HepG2 (cell line): ENCODE measurements around the gene ZFP36. TPM values are rescaled to one million over a fixed set of nuclear protein-coding genes. Genes with fewer than 3 reads are reported as not detected.

Source experiments
- ATAC-seq: fragments of 200-7000 bp; cut with Tn5 transposase; 3 replicates; pipeline ENCODE4 v1.9.1; 2020; ENCODE audit warnings: mild to moderate bottlenecking, moderate library complexity
- BruUV-seq: library from RNA; stranded (reverse); fragments of 400-500 nt; replicated peaks from 2 replicates; lab custom pipeline; 2021; lab: Mats Ljungman, UMichigan
- CTCF ChIA-PET: fragments of 300-600 bp; formaldehyde crosslinking; extraction: SDS; loops from one replicate; lab custom pipeline; 2021; ENCODE audit warnings: low total read pairs, inconsistent platforms, low intra/inter-chr PET ratio; lab: Yijun Ruan, JAX
- POLR2A ChIA-PET: fragments of 350-600 bp; sonication (Branson Sonifier 250); formaldehyde crosslinking; loops from one replicate; lab custom pipeline; 2020; ENCODE audit warnings: antibody characterized with exemption, inconsistent platforms; lab: Yijun Ruan, JAX
- DNase-seq: peaks from one replicate; pipeline ENCODE4 v3.0.0-alpha.2; 2015; ENCODE audit warnings: low spot score
- FAIRE-seq: peaks from 3 replicates; lab custom pipeline; 2011; peaks lifted over from hg19 to GRCh38; lab: Jason Lieb, UNC
- H2AFZ ChIP-seq: one replicate; pipeline ENCODE4 v1.6.1; 2011; ENCODE audit warnings: low read length, inconsistent platforms
- H3K27ac ChIP-seq: fragments of 300-600 bp; 3 replicates; pipeline ENCODE4 v1.8.0; 2011; ENCODE audit warnings: mixed run types, mild to moderate bottlenecking, mixed read lengths, low read length, inconsistent platforms; ENCODE audit not compliant: insufficient read depth; ENCODE audit errors: extremely low read length
- H3K27me3 ChIP-seq, 2 experiments: fragments of 200-600 bp in 1 of 2; 2 replicates in 1 of 2; 3 replicates in 1 of 2; pipeline versions ENCODE4 v1.6.0 to v1.8.0; 2011; ENCODE audit warnings: low read length in 2 of 2, mild to moderate bottlenecking in 2 of 2, moderate library complexity in 2 of 2, inconsistent platforms in 1 of 2; ENCODE audit not compliant: insufficient read depth in 2 of 2, control insufficient read depth in 1 of 2
- H3K36me3 ChIP-seq, 2 experiments: fragments of 200-600 bp in 1 of 2; replicated peaks in 1 of 2; 2 replicates in 1 of 2; 3 replicates in 1 of 2; pipeline versions ENCODE4 v1.5.1 to v1.8.0; 2011; ENCODE audit warnings: low read length in 2 of 2, inconsistent platforms in 1 of 2; ENCODE audit not compliant: insufficient read depth in 2 of 2, control insufficient read depth in 1 of 2
- H3K4me1 ChIP-seq: 2 replicates; pipeline ENCODE4 v1.5.1; 2012; ENCODE audit warnings: low read length, inconsistent platforms; ENCODE audit not compliant: insufficient read depth
- H3K4me2 ChIP-seq: 2 replicates; pipeline ENCODE4 v1.6.0; 2011; ENCODE audit warnings: low read depth, low read length, inconsistent platforms
- H3K4me3 ChIP-seq, 3 experiments: fragments of 200-600 bp in 1 of 3; sonication (generic), shearing (Covaris generic) in 1 of 3; replicated peaks in 1 of 3; 2 replicates each; pipeline ENCODE4 v1.5.1; 2011 to 2016; ENCODE audit warnings: low read length in 3 of 3, inconsistent platforms in 2 of 3, low read depth in 2 of 3, mild to moderate bottlenecking in 2 of 3, control low read depth in 1 of 3, mixed read lengths in 1 of 3; ENCODE audit not compliant: insufficient read depth in 1 of 3
- H3K79me2 ChIP-seq: one replicate; pipeline ENCODE4 v1.6.1; 2011; ENCODE audit warnings: low read length, inconsistent platforms; ENCODE audit not compliant: insufficient read depth
- H3K9ac ChIP-seq: 2 replicates; pipeline ENCODE4 v1.6.0; 2011; ENCODE audit warnings: mild to moderate bottlenecking, low read depth, low read length, inconsistent platforms; ENCODE audit not compliant: insufficient read depth
- H3K9me3 ChIP-seq: 2 replicates; pipeline ENCODE4 v1.5.1; 2012; ENCODE audit warnings: mild to moderate bottlenecking, low read length
- H4K20me1 ChIP-seq: 2 replicates; pipeline ENCODE4 v1.6.0; 2011; ENCODE audit warnings: inconsistent platforms, mild to moderate bottlenecking, low read length, moderate library complexity; ENCODE audit not compliant: insufficient read depth
- HNRNPUL1 ChIP-seq: fragments of 200-400 bp; formaldehyde crosslinking; IDR thresholded peaks from 2 replicates; pipeline ENCODE4 v1.6.1; 2017; ENCODE audit warnings: low read depth, mild to moderate bottlenecking, low read length, moderate library complexity
- IKZF4 ChIP-seq: sonication (generic); formaldehyde crosslinking; IDR thresholded peaks from 2 replicates; pipeline ENCODE4 v1.5.1; 2020; ENCODE audit warnings: borderline replicate concordance, mild to moderate bottlenecking, low read depth, missing genetic modification reagents; ENCODE audit errors: not compliant biosample characterization
- KLF15 ChIP-seq: sonication (generic); formaldehyde crosslinking; IDR thresholded peaks from 2 replicates; pipeline ENCODE4 v1.8.1; 2023; ENCODE audit warnings: borderline replicate concordance, mild to moderate bottlenecking, inconsistent platforms, missing genetic modification reagents, mixed read lengths
- TBL1XR1 ChIP-seq: fragments of 150-350 bp; IDR thresholded peaks from 2 replicates; pipeline ENCODE4 v1.6.1; 2014; ENCODE audit warnings: borderline replicate concordance, low read length; ENCODE audit not compliant: partially characterized antibody
- U2AF2 ChIP-seq: fragments of 200-400 bp; formaldehyde crosslinking; IDR thresholded peaks from 2 replicates; pipeline ENCODE4 v1.6.1; 2017; ENCODE audit warnings: low read depth, mild to moderate bottlenecking, low read length
- YY1 ChIP-seq: IDR thresholded peaks from 2 replicates; pipeline ENCODE4 v1.6.1; 2011; ENCODE audit warnings: low read length, low read depth, moderate library complexity, mild to moderate bottlenecking; ENCODE audit not compliant: insufficient read depth, insufficient replicate concordance
- ZNF207 ChIP-seq: fragments of 450-650 bp; IDR thresholded peaks from 2 replicates; pipeline ENCODE4 v1.6.1; 2016; ENCODE audit warnings: antibody characterized with exemption, borderline replicate concordance
- ZNF282 ChIP-seq: fragments of 450-650 bp; IDR thresholded peaks from 2 replicates; pipeline ENCODE4 v1.6.1; 2018; ENCODE audit not compliant: partially characterized antibody
- ZNF329 ChIP-seq: sonication (generic); formaldehyde crosslinking; IDR thresholded peaks from 2 replicates; pipeline ENCODE4 v1.9.0; 2021; ENCODE audit warnings: low read depth, mild to moderate bottlenecking, missing genetic modification reagents
- ZNF34 ChIP-seq: sonication (generic); formaldehyde crosslinking; IDR thresholded peaks from 2 replicates; pipeline ENCODE4 v1.4.0; 2020; ENCODE audit warnings: mild to moderate bottlenecking, missing genetic modification reagents, borderline replicate concordance
- WGBS: methylation state at CpG from one replicate; pipeline ENCODE4 v1.1.6; 2017; ENCODE audit warnings: low lambda C conversion rate; 5-methylcytosine and 5-hydroxymethylcytosine counted together
- in situ Hi-C: cut with HindIII; loops from 2 replicates; pipeline ENCODE4 v1.10.0; 2017; ENCODE audit warnings: low pct_unique_long_range_greater_than_20kb; ENCODE audit not compliant: extremely low pct_ligation_motif_present
- intact Hi-C: fragments of 100-400 bp; cut with micrococcal nuclease; formaldehyde crosslinking; loops from one replicate; pipeline ENCODE4 v1.10.0; 2022; ENCODE audit not compliant: unreplicated experiment
- polyA plus RNA-seq, 8 experiments: library from polyadenylated mRNA; depleted of rRNA in 3 of 8; stranded (reverse) in 7 of 8; unstranded in 1 of 8; fragments of >200 nt; fragmentation: Illumina TruSeq in 4 of 8; extraction: Trizol in 4 of 8; gene quantifications; 2 replicates each; pipeline versions ENCODE4 v1.2.1 to v1.2.3, GENCODE V29; 2011 to 2016; ENCODE audit warnings: low read depth in 4 of 8, missing spikeins in 1 of 8, mixed read lengths in 1 of 8; ENCODE audit not compliant: insufficient read depth in 1 of 8
- total RNA-seq, 5 experiments: library from RNA; depleted of rRNA; stranded (reverse); fragments of >200 nt; fragmentation: Illumina TruSeq; extraction: Trizol; gene quantifications; 2 replicates each; pipeline ENCODE4 v1.2.3, GENCODE V29; 2016; ENCODE audit warnings: low read depth in 1 of 5

ZFP36 gene
- total and polyA plus RNA-seq, 2 of the 13 experiments (the other 11 are each of a cell fraction or from before 2014, with no cell fraction given), result 1.4 to 1.7 TPM

DNA sequence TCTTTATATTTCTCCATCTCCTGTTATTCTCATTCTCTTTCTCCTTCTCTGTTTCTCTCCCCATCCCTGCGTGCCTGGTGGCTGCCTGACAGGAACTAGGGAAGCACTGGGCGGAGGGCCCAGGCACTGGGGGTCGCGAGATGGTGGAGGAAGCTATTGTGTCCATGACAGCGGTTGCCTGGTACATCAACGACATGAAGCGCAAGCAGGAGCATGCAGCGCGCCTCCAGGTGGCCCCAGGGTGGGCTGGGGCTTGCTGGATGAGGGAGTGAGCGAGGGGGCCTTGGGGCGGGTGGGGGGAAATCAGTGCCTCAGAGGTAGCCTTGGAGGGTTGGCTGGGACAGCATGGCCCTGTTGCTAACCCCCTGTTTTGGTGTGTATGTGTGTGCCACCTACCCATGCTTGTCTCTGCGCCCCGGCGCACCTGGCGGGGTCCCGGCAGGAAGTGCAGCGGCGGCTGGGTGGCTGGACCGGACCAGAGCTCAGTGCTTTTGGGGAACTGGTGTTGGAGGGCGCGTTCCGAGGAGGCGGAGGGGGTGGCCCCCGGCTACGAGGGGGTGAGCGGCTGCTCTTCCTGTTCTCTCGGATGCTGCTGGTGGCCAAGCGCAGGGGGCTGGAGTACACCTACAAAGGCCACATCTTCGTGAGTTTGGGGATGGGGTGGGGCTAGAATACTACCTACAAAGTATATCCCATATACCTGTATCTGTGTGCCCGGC is 11.0 kb downstream of the ZFP36 start:
- Histone ChIP-seq H2AFZ (no peak overlapping the region), H3K4me2 (no peak overlapping the region), H3K27ac (no peak overlapping the region), H3K36me3 (peaks cover 4 to 10% of the 10 kb centered on the region in 2 experiments; a peak in 4 of 5 replicates), H3K27me3 (no peaks in the 10 kb centered on the region), H3K9ac (no peak overlapping the region), H3K9me3 (no peaks in the 10 kb centered on the region), H3K4me1 (peaks cover 32% of the 10 kb centered on the region), H4K20me1 (no peaks in the 10 kb centered on the region), H3K79me2 (peaks cover 6% of the 10 kb centered on the region), H3K4me3 (no peak overlapping the region)
- DNase-seq (no peak), FAIRE-seq (no peak), ATAC-seq (no peak)
- in situ Hi-C loops (no loop called here), intact Hi-C loops (loop anchor here (10.0 kb wide), 1 partner anchor 117 kb away; the partner anchor contains the start of gene EID2B)
- ChIA-PET CTCF (no interaction called here), POLR2A (interaction anchor here (2.1 to 4.2 kb wide), 2 partner anchors 11 to 18 kb away, joined by 13 to 31 read pairs; partner anchors contain the start of gene RPS16)
- no TSS peak for BruUV-seq
- WGBS, result 96% methylated on average over 26 of the region's 30 CpGs
- no peak for TF ChIP-seq TBL1XR1
- no peak for TF ChIP-seq ZNF207
- no peak for TF ChIP-seq U2AF2
- no peak for TF ChIP-seq ZNF329 (CRISPR knock-in tag)
- TF ChIP-seq KLF15 (CRISPR knock-in tag), result no peak
- no peak for TF ChIP-seq HNRNPUL1
- no peak for TF ChIP-seq ZNF34 (CRISPR knock-in tag)
- no peak for TF ChIP-seq YY1
- no peak for TF ChIP-seq ZNF282
- no peak for TF ChIP-seq IKZF4 (CRISPR knock-in tag)
